T-cell (primary cell): Measurements from ENCODE around the gene USH1C. TPM values are rescaled to one million over a fixed set of nuclear protein-coding genes. Genes with fewer than 3 reads are reported as not detected.

Source experiments
- ATAC-seq, 4 experiments: fragments of 200-7000 bp in 3 of 4; fragments of 150-1000 bp in 1 of 4; cut with Tn5 transposase; replicated peaks in 1 of 4; 1 replicate in 3 of 4; 2 replicates in 1 of 4; pipeline ENCODE4 v1.10.0; 2021; ENCODE audit warnings: moderate library complexity in 3 of 4, mild to moderate bottlenecking in 2 of 4, moderate number of reproducible peaks in 1 of 4
- CTCF ChIA-PET, 2 donors: fragments of 300-600 bp; sonication (Branson Sonifier 250); formaldehyde crosslinking; loops; one replicate each; lab custom pipeline; 2022; ENCODE audit warnings: antibody characterized with exemption in 2 of 2; lab: Charles Lee
- POLR2A ChIA-PET, 2 donors: fragments of 300-600 bp; sonication (Branson Sonifier 250); formaldehyde crosslinking; loops; one replicate each; lab custom pipeline; 2022; ENCODE audit warnings: antibody characterized with exemption in 2 of 2; lab: Charles Lee
- DNase-seq, 35 experiments: peaks; one replicate each; pipeline versions ENCODE4 v3.0.0 to v3.0.0-alpha.2; 2013 to 2023
- H3K27ac ChIP-seq: one replicate; pipeline ENCODE4 v1.5.1; 2013; ENCODE audit warnings: low read length
- H3K27me3 ChIP-seq, 2 experiments: replicated peaks in 1 of 2; 1 replicate in 1 of 2; 2 replicates in 1 of 2; pipeline versions ENCODE4 v1.6.1 to v1.7.0; 2013; ENCODE audit warnings: low read length in 1 of 2, mixed read lengths in 1 of 2; ENCODE audit not compliant: control insufficient read depth in 2 of 2, insufficient read depth in 2 of 2; ENCODE audit errors: extremely low read depth in 1 of 2
- H3K36me3 ChIP-seq, 2 donors: 1 replicate in 1 of 2; 2 replicates in 1 of 2; pipeline versions ENCODE4 v1.6.1 to v1.7.0; 2013; ENCODE audit warnings: low read length in 1 of 2; ENCODE audit not compliant: control insufficient read depth in 2 of 2, insufficient read depth in 1 of 2; ENCODE audit errors: extremely low read depth in 1 of 2
- H3K4me1 ChIP-seq, 2 experiments: 1 replicate in 1 of 2; 2 replicates in 1 of 2; pipeline versions ENCODE4 v1.6.1 to v1.7.0; 2013; ENCODE audit warnings: low read length in 2 of 2, mixed read lengths in 1 of 2; ENCODE audit not compliant: insufficient read depth in 2 of 2, control insufficient read depth in 1 of 2; ENCODE audit errors: extremely low read depth in 1 of 2
- H3K4me3 ChIP-seq, 2 donors: 1 replicate in 1 of 2; 2 replicates in 1 of 2; pipeline versions ENCODE4 v1.5.1 to v1.7.0; 2013; ENCODE audit warnings: mild to moderate bottlenecking in 2 of 2, low read length in 1 of 2, moderate library complexity in 1 of 2; ENCODE audit not compliant: control insufficient read depth in 1 of 2; ENCODE audit errors: extremely low read depth in 1 of 2
- H3K9me3 ChIP-seq: 2 replicates; pipeline ENCODE4 v1.7.0; 2013
- H3K27ac Mint-ChIP-seq, 2 donors: one replicate each; pipeline ENCODE4 v1.8.0; 2020 to 2021; ENCODE audit warnings: mild to moderate bottlenecking in 2 of 2, mixed read lengths in 2 of 2
- H3K27me3 Mint-ChIP-seq, 2 donors: one replicate each; pipeline ENCODE4 v1.8.0; 2021 to 2022; ENCODE audit warnings: mixed read lengths in 2 of 2
- H3K36me3 Mint-ChIP-seq: one replicate; pipeline ENCODE4 v1.8.0; 2021; ENCODE audit warnings: mixed read lengths
- H3K4me1 Mint-ChIP-seq, 3 donors: one replicate each; pipeline ENCODE4 v1.8.0; 2020 to 2022; ENCODE audit warnings: mixed read lengths in 3 of 3, mild to moderate bottlenecking in 1 of 3
- H3K4me3 Mint-ChIP-seq, 3 donors: one replicate each; pipeline ENCODE4 v1.8.0; 2020 to 2022; ENCODE audit warnings: mild to moderate bottlenecking in 3 of 3, mixed read lengths in 3 of 3, moderate library complexity in 3 of 3
- H3K9me3 Mint-ChIP-seq, 3 donors: one replicate each; pipeline ENCODE4 v1.8.0; 2020 to 2022; ENCODE audit warnings: mixed read lengths in 3 of 3
- WGBS: methylation state at CpG from one replicate; pipeline ENCODE4 v1.1.5; 2013; ENCODE audit warnings: missing lambda C conversion rate; ENCODE audit not compliant: insufficient coverage; 5-methylcytosine and 5-hydroxymethylcytosine counted together
- total RNA-seq, 35 experiments: library from RNA in 6 of 35; stranded (reverse) in 6 of 35; fragments of 120-200 nt in 1 of 35; gene quantifications; one replicate each; pipeline versions ENCODE4 v1.2.1 to v1.2.4 and lab custom pipeline; 2013 to 2026

USH1C gene
- total RNA-seq, 5 donors from 2014 or later (not counting 1 experiment from before 2014, with no cell fraction given) = not detected

- H3K27me3 ChIP-seq = peaks cover 0 to 50% of the 10 kb centered on the region in 2 experiments
- POLR2A ChIA-PET = no interaction called here
- peaks cover 0 to 5% of the 10 kb centered on the region in 2 experiments for H3K4me1 ChIP-seq
- 55% methylated on average over 13 of the region's 17 CpGs for WGBS
- peak overlapping the region in 1 of 2 donors; percentile 12 for H3K4me3 ChIP-seq
- H3K9me3 Mint-ChIP-seq = no peaks in the 10 kb centered on the region
- no peaks in the 10 kb centered on the region for H3K36me3 ChIP-seq
- no peaks in the 10 kb centered on the region for H3K9me3 ChIP-seq
- no peak overlapping the region for H3K27ac ChIP-seq
- peak overlapping the region in 1 of 3 donors; percentile 44 for H3K4me3 Mint-ChIP-seq
- peaks cover 3 to 6% (median 4%) of the 10 kb centered on the region in 3 donors for H3K4me1 Mint-ChIP-seq
- no peak for DNase-seq
- H3K36me3 Mint-ChIP-seq = no peaks in the 10 kb centered on the region
- no peak for ATAC-seq
- no peak overlapping the region for H3K27ac Mint-ChIP-seq
- peaks cover 39 to 43% of the 10 kb centered on the region in 2 donors for H3K27me3 Mint-ChIP-seq
- CTCF ChIA-PET = interaction anchor here in 1 of 2 donors (0.6 kb wide), 1 partner anchor 26 kb away, joined by 3 read pairs; no protein-coding TSS in a partner anchor
Measured at GRCh38 chr11:17543574-17544180, 539 bp downstream of the USH1C start.

DNA sequence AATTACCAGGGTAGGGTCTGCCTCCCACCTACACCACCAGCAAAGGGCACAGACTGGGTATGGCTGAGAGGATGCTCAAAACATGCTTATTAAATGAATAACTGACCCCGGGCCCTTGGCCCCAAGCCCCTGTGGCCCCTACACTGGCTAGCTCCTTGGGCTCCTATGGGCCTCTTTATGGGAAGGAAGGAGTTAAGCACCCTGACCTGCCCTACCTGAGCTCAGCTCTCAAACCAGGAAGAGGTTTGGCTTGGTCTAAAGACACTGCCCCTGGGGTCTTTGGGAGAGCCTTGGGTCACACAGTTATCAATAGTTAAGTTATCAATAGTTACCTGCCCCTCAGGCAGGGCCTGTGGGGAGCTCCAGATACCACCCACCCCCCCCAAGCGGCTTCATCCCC is 1.2 kb downstream of the USH1C start:
- WGBS = 67% methylated on average over 1 of the region's 2 CpGs
- POLR2A ChIA-PET = no interaction called here

DNA sequence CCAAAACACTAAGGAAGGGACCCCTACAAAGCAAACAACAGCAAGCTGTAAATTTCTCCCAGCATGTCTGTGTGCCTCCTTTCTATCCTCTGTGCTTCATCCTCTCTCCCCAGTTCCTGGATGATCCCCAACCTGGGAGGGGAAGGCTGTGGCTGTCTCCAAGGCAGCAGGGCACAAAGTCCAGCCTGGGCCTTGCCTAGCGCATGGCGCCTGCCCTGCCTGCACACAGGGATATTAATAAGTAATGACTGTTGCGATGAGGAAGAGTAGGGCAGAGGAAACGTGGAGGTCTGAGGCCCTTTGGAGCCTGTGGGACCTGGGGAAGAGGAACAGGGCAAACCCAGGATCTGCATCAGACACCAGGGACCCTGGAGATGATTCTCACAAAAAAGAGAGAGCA is 2.0 kb downstream of the USH1C start:
- CTCF ChIA-PET = no interaction called here
- Histone ChIP-seq H3K27me3 (peaks cover 0 to 41% of the 10 kb centered on the region in 2 experiments), H3K36me3 (no peaks in the 10 kb centered on the region), H3K27ac (no peak overlapping the region), H3K4me1 (peaks cover 0 to 5% of the 10 kb centered on the region in 2 experiments), H3K4me3 (no peak overlapping the region), H3K9me3 (no peaks in the 10 kb centered on the region)
- peaks cover 3 to 4% (median 4%) of the 10 kb centered on the region in 3 donors for H3K4me1 Mint-ChIP-seq
- H3K36me3 Mint-ChIP-seq = no peaks in the 10 kb centered on the region
- H3K27ac Mint-ChIP-seq = no peak overlapping the region
- H3K4me3 Mint-ChIP-seq = no peak overlapping the region
- 84% methylated on average over 4 of the region's 4 CpGs for WGBS
- H3K9me3 Mint-ChIP-seq = no peaks in the 10 kb centered on the region
- DNase-seq (no peak), ATAC-seq (no peak)
- H3K27me3 Mint-ChIP-seq = peaks cover 31 to 33% of the 10 kb centered on the region in 2 donors
- POLR2A ChIA-PET = no interaction called here

More for the DNA sequence above, 1.2 kb downstream of the USH1C start:
- no peak overlapping the region for H3K27ac Mint-ChIP-seq
- Histone ChIP-seq H3K4me1 (peaks cover 0 to 5% of the 10 kb centered on the region in 2 experiments), H3K9me3 (no peaks in the 10 kb centered on the region), H3K4me3 (no peak overlapping the region), H3K27me3 (peaks cover 0 to 49% of the 10 kb centered on the region in 2 experiments), H3K27ac (no peak overlapping the region), H3K36me3 (no peaks in the 10 kb centered on the region)
- no peak overlapping the region for H3K4me3 Mint-ChIP-seq
- DNase-seq = no peak
- peaks cover 3 to 6% (median 4%) of the 10 kb centered on the region in 3 donors for H3K4me1 Mint-ChIP-seq
- ATAC-seq = no peak
- no peaks in the 10 kb centered on the region for H3K9me3 Mint-ChIP-seq
- H3K27me3 Mint-ChIP-seq = peaks cover 39% of the 10 kb centered on the region in 2 donors
- CTCF ChIA-PET = no interaction called here
- no peaks in the 10 kb centered on the region for H3K36me3 Mint-ChIP-seq

DNA sequence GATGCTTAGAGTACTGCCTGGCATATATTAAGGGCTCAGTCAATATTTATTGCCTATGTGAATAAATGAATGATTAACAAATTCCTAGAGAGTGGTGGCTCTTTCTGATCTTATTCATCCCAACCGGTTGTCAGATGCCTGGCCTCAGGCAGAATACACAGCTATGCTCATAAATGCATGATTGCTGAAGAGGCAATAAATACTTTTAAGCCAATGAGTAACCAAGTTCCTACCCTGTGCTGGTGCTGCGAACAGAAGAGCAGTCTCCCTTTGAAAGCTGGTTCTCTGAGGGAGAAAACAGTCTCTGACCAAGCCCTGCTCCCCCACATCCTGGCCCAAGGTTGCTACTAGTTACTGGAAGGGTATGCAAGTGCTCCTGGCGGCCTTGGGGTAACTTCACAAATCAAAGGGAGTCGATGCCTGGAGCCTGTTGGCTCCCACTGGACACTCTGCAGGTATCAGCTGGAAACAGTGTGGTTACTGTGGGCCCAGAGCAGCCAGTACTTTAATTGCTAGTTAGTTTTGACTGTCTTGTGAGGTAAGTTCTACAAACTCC is 2.8 kb downstream of the USH1C start:
- H3K9me3 ChIP-seq = no peaks in the 10 kb centered on the region
- DNase-seq (no peak), ATAC-seq (no peak)
- no peaks in the 10 kb centered on the region for H3K36me3 Mint-ChIP-seq
- no peaks in the 10 kb centered on the region for H3K9me3 Mint-ChIP-seq
- no peaks in the 10 kb centered on the region for H3K36me3 ChIP-seq
- no peak overlapping the region for H3K27ac ChIP-seq
- no peak overlapping the region for H3K27ac Mint-ChIP-seq
- peaks cover 0 to 4% (median 3%) of the 10 kb centered on the region in 3 donors for H3K4me1 Mint-ChIP-seq
- H3K27me3 Mint-ChIP-seq = peaks cover 23 to 25% of the 10 kb centered on the region in 2 donors
- no peak overlapping the region for H3K4me3 ChIP-seq
- H3K4me3 Mint-ChIP-seq = no peak overlapping the region
- ChIA-PET CTCF (no interaction called here), POLR2A (no interaction called here)
- WGBS = 60% methylated on average over 1 of the region's 4 CpGs
- peaks cover 0 to 34% of the 10 kb centered on the region in 2 experiments for H3K27me3 ChIP-seq
- H3K4me1 ChIP-seq = peaks cover 0 to 5% of the 10 kb centered on the region in 2 experiments

- H3K27me3 Mint-ChIP-seq = peaks cover 17 to 19% of the 10 kb centered on the region in 2 donors
- Histone ChIP-seq H3K27me3 (peaks cover 0 to 34% of the 10 kb centered on the region in 2 experiments), H3K9me3 (no peaks in the 10 kb centered on the region), H3K36me3 (no peaks in the 10 kb centered on the region), H3K4me1 (peaks cover 0 to 5% of the 10 kb centered on the region in 2 experiments), H3K4me3 (no peak overlapping the region), H3K27ac (no peak overlapping the region)
- H3K4me3 Mint-ChIP-seq = no peak overlapping the region
- no peak for DNase-seq
- H3K9me3 Mint-ChIP-seq = no peaks in the 10 kb centered on the region
- WGBS = 92% methylated on average over 3 of the region's 4 CpGs
- peaks cover 0 to 4% (median 3%) of the 10 kb centered on the region in 3 donors for H3K4me1 Mint-ChIP-seq
- no peak overlapping the region for H3K27ac Mint-ChIP-seq
- H3K36me3 Mint-ChIP-seq = no peaks in the 10 kb centered on the region
- POLR2A ChIA-PET = no interaction called here
- no peak for ATAC-seq
- CTCF ChIA-PET = no interaction called here
Measured at GRCh38 chr11:17540807-17541206, 3.4 kb downstream of the USH1C start.

- 32% methylated on average over 2 of the region's 3 CpGs for WGBS
- Histone ChIP-seq H3K4me3 (no peak overlapping the region), H3K4me1 (peaks cover 0 to under 1% of the 10 kb centered on the region in 2 experiments), H3K9me3 (no peaks in the 10 kb centered on the region), H3K27ac (no peak overlapping the region), H3K27me3 (peaks cover 0 to 22% of the 10 kb centered on the region in 2 experiments), H3K36me3 (no peaks in the 10 kb centered on the region)
- ChIA-PET CTCF (no interaction called here), POLR2A (no interaction called here)
- Mint-ChIP-seq H3K36me3 (no peaks in the 10 kb centered on the region), H3K4me3 (no peak overlapping the region), H3K4me1 (peaks cover 0 to 2% (median 2%) of the 10 kb centered on the region in 3 donors), H3K27me3 (peaks cover 7 to 12% of the 10 kb centered on the region in 2 donors), H3K9me3 (no peaks in the 10 kb centered on the region), H3K27ac (no peak overlapping the region)
- ATAC-seq (no peak), DNase-seq (no peak)
Measured at GRCh38 chr11:17538731-17539130, 5.5 kb downstream of the USH1C start.
